Measurements from ENCODE around the gene AUTS2.

- TF ChIP-seq EZH2 (IDR thresholded peaks at IDR 0.05; ENCODE audit: low read length) (no peak), CTCF (optimal IDR thresholded peaks at IDR 0.05 in 1 of 3, IDR thresholded peaks at IDR 0.05 in 1 of 3, conservative IDR thresholded peaks at IDR 0.05 in 1 of 3; ENCODE audit: extremely low read depth in 1 of 3, insufficient read depth in 2 of 3, low read length in 3 of 3) (no peak)
Measured at GRCh38 chr7:70793821-70794220, 1195.5 kb downstream of the AUTS2 start.
